HepG2 (cell line): ENCODE data around the gene NELFCD. TPM values are rescaled to one million over a fixed set of nuclear protein-coding genes. Genes with fewer than 3 reads are reported as not detected.

Experiments used
- AFF4 ChIP-seq: sonication (generic); formaldehyde crosslinking; IDR thresholded peaks from 2 replicates; pipeline ENCODE4 v1.4.0; 2020; ENCODE audit warnings: missing genetic modification reagents
- ARNTL ChIP-seq: sonication (generic); formaldehyde crosslinking; IDR thresholded peaks from 2 replicates; pipeline ENCODE4 v1.4.0; 2020; ENCODE audit warnings: mild to moderate bottlenecking, missing genetic modification reagents
- BRD4 ChIP-seq: sonication (generic); formaldehyde crosslinking; IDR thresholded peaks from 2 replicates; pipeline ENCODE4 v1.4.0; 2020; ENCODE audit warnings: missing genetic modification reagents
- CREBL2 ChIP-seq: sonication (generic); formaldehyde crosslinking; IDR thresholded peaks from 2 replicates; pipeline ENCODE4 v1.8.1; 2023; ENCODE audit warnings: missing genetic modification reagents, mild to moderate bottlenecking, borderline replicate concordance
- DZIP1 ChIP-seq: sonication (generic); formaldehyde crosslinking; IDR thresholded peaks from 2 replicates; pipeline ENCODE4 v1.5.0; 2020; ENCODE audit warnings: mild to moderate bottlenecking, missing genetic modification reagents
- HNRNPH1 ChIP-seq: fragments of 200-400 bp; formaldehyde crosslinking; optimal IDR thresholded peaks from 2 replicates; pipeline ENCODE3; 2017; ENCODE audit warnings: mild to moderate bottlenecking, low read depth, low read length
- KDM5A ChIP-seq: fragments of 200-600 bp; sonication (generic); IDR thresholded peaks from 2 replicates; pipeline ENCODE4 v1.7.0; 2018; ENCODE audit warnings: antibody characterized with exemption, mild to moderate bottlenecking, low read length, borderline replicate concordance
- MYPOP ChIP-seq: sonication (generic); formaldehyde crosslinking; IDR thresholded peaks from 2 replicates; pipeline ENCODE4 v1.8.1; 2023; ENCODE audit warnings: mild to moderate bottlenecking, moderate library complexity, missing genetic modification reagents
- PPARG ChIP-seq: conservative IDR thresholded peaks from 2 replicates; pipeline ENCODE4 v1.6.1; 2016; ENCODE audit warnings: missing biosample characterization, missing genetic modification reagents
- SMARCE1 ChIP-seq: fragments of 450-650 bp; IDR thresholded peaks from 2 replicates; pipeline ENCODE4 v1.6.1; 2017; ENCODE audit warnings: borderline replicate concordance
- SNAPC2 ChIP-seq: sonication (generic); formaldehyde crosslinking; IDR thresholded peaks from 2 replicates; pipeline ENCODE4 v1.8.1; 2022; ENCODE audit warnings: mild to moderate bottlenecking, missing genetic modification reagents
- TOPORS ChIP-seq: sonication (generic); formaldehyde crosslinking; IDR thresholded peaks from 2 replicates; pipeline ENCODE4 v1.8.0; 2023; ENCODE audit warnings: mild to moderate bottlenecking, missing genetic modification reagents
- ZBTB20 ChIP-seq: sonication (generic); formaldehyde crosslinking; IDR thresholded peaks from 2 replicates; pipeline ENCODE4 v1.8.1; 2023; ENCODE audit warnings: missing genetic modification reagents, low read depth, mild to moderate bottlenecking, borderline replicate concordance
- ZFP41 ChIP-seq: sonication (generic); formaldehyde crosslinking; IDR thresholded peaks from 2 replicates; pipeline ENCODE4 v1.4.0; 2020; ENCODE audit warnings: mild to moderate bottlenecking, missing genetic modification reagents, borderline replicate concordance
- ZMYM3 ChIP-seq: sonication (generic); formaldehyde crosslinking; IDR thresholded peaks from 2 replicates; pipeline ENCODE4 v1.5.1; 2020; ENCODE audit warnings: mild to moderate bottlenecking, missing genetic modification reagents
- ZNF44 ChIP-seq: sonication (generic); formaldehyde crosslinking; IDR thresholded peaks from 2 replicates; pipeline ENCODE4 v1.5.1; 2020; ENCODE audit warnings: mild to moderate bottlenecking, missing genetic modification reagents
- ZNF512 ChIP-seq: sonication (generic); formaldehyde crosslinking; IDR thresholded peaks from 2 replicates; pipeline ENCODE4 v1.4.0; 2020; ENCODE audit warnings: mild to moderate bottlenecking, missing genetic modification reagents
- polyA plus RNA-seq, 8 experiments: library from polyadenylated mRNA; depleted of rRNA in 3 of 8; stranded (reverse) in 7 of 8; unstranded in 1 of 8; fragments of >200 nt; fragmentation: Illumina TruSeq in 4 of 8; extraction: Trizol in 4 of 8; gene quantifications; 2 replicates each; pipeline versions ENCODE4 v1.2.1 to v1.2.3, GENCODE V29; 2011 to 2016; ENCODE audit warnings: low read depth in 4 of 8, missing spikeins in 1 of 8, mixed read lengths in 1 of 8; ENCODE audit not compliant: insufficient read depth in 1 of 8
- total RNA-seq, 5 experiments: library from RNA; depleted of rRNA; stranded (reverse); fragments of >200 nt; fragmentation: Illumina TruSeq; extraction: Trizol; gene quantifications; 2 replicates each; pipeline ENCODE4 v1.2.3, GENCODE V29; 2016; ENCODE audit warnings: low read depth in 1 of 5
- TF ChIP-seq, protein P1 (sequence below): sonication (generic); formaldehyde crosslinking; IDR thresholded peaks from 2 replicates; pipeline ENCODE4 v1.8.1; 2023; ENCODE audit warnings: missing genetic modification reagents, inconsistent platforms, borderline replicate concordance

The NELFCD gene
- total and polyA plus RNA-seq, 2 of the 13 experiments (the other 11 are each of a cell fraction or from before 2014, with no cell fraction given): 159 to 203 TPM

DNA sequence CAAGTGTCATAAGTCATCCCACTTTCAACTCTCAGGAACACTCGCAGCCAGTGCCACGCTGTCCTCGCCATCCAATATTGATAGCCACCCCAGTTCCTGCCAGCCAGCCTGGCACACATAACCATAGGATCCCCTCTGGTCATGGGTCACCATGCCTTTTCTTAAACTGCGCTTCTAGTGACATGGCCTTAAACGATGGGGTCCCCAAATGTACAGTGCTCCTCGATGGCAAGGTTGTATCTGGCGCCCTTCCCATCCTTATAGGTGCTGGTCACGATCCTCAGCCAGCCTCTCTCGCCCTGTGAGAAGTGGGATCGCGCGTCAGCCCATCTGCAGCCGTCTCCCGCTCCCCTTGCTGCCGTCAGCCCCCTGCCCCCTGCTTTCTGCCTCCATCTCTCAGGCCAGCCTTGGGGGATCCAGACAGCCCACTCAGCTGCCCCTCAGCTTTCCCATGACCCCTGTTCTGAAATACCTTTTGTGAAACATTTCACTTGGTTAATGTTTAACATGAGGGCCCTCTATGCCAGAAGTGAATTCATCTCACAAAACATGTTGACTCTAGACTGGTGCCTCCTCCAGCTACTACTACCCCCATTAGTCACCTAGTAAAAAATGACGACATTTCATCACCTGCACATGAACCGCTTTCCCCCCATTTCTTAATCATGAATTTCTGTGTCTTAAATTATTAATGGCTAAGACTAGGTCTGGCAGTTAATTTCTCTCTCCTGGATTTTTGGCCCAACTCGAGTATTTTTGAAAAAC, 14.6 kb downstream of the NELFCD start (continued):
- no peak for TF ChIP-seq ZNF44
- TF ChIP-seq HNRNPH1: no peak
- no peak for TF ChIP-seq DZIP1 (CRISPR knock-in tag)
- no peak for TF ChIP-seq SMARCE1
- no peak for TF ChIP-seq AFF4 (CRISPR knock-in tag)
- TF ChIP-seq SNAPC2 (CRISPR knock-in tag): no peak
- TF ChIP-seq PPARG: peak; percentile 95
- no peak for TF ChIP-seq ZFP41 (CRISPR knock-in tag)
- peak; percentile 31; the same call in 1 of the 2 replicates for TF ChIP-seq ZNF512 (CRISPR knock-in tag)
- TF ChIP-seq CREBL2 (CRISPR knock-in tag): no peak
- peak; percentile 44; the same call in 1 of the 2 replicates for TF ChIP-seq ZBTB20 (CRISPR knock-in tag)
- TF ChIP-seq, protein P1, sequence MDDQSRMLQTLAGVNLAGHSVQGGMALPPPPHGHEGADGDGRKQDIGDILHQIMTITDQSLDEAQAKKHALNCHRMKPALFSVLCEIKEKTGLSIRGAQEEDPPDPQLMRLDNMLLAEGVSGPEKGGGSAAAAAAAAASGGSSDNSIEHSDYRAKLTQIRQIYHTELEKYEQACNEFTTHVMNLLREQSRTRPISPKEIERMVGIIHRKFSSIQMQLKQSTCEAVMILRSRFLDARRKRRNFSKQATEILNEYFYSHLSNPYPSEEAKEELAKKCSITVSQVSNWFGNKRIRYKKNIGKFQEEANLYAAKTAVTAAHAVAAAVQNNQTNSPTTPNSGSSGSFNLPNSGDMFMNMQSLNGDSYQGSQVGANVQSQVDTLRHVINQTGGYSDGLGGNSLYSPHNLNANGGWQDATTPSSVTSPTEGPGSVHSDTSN (CRISPR knock-in tag): no peak
- 0 out of 2 replicates have a peak, but pooled peaks have one; percentile 30 for TF ChIP-seq BRD4 (CRISPR knock-in tag)
- no peak for TF ChIP-seq ZMYM3 (CRISPR knock-in tag)
- no peak for TF ChIP-seq ARNTL (CRISPR knock-in tag)
- TF ChIP-seq KDM5A: no peak
- no peak for TF ChIP-seq TOPORS (CRISPR knock-in tag)
- 0 out of 2 replicates have a peak, but pooled peaks have one; percentile 36 for TF ChIP-seq MYPOP (CRISPR knock-in tag)
